H1 (cell line): ENCODE data around the gene ZNF454. TPM values are rescaled to one million over a fixed set of nuclear protein-coding genes. Genes with fewer than 3 reads are reported as not detected.

ENCODE experiments used
- CTCF ChIA-PET: fragments of 300-600 bp; sonication (Branson Sonifier 250); formaldehyde crosslinking; loops from one replicate; lab custom pipeline; 2021; ENCODE audit not compliant: partially characterized antibody; lab: Charles Lee
- POLR2A ChIA-PET: fragments of 300-600 bp; sonication (Branson Sonifier 250); formaldehyde crosslinking; loops from one replicate; lab custom pipeline; 2021; ENCODE audit warnings: inconsistent platforms; ENCODE audit not compliant: partially characterized antibody; lab: Charles Lee
- DNase-seq, 2 experiments: peaks; one replicate each; pipeline versions ENCODE4 v3.0.0 to v3.0.0-alpha.2; 2010 to 2022; ENCODE audit warnings: low spot score in 2 of 2, low read depth in 1 of 2, mixed read lengths in 1 of 2
- FAIRE-seq: peaks from 2 replicates; lab custom pipeline; 2011; peaks lifted over from hg19 to GRCh38; lab: Jason Lieb, UNC
- H2AFZ ChIP-seq: 2 replicates; pipeline ENCODE4 v1.8.1; 2012; ENCODE audit warnings: low read length, inconsistent platforms
- H2AK5ac ChIP-seq: 2 replicates; pipeline ENCODE4 v1.6.1; 2013; ENCODE audit warnings: low read depth, low read length
- H2BK120ac ChIP-seq: replicated peaks from 2 replicates; pipeline ENCODE3; 2013; ENCODE audit warnings: low read depth, low read length, inconsistent platforms
- H2BK12ac ChIP-seq: 2 replicates; pipeline ENCODE4 v1.6.1; 2013; ENCODE audit warnings: low read depth, low read length
- H2BK15ac ChIP-seq: 2 replicates; pipeline ENCODE4 v1.6.1; 2013; ENCODE audit warnings: low read length
- H2BK20ac ChIP-seq: 2 replicates; pipeline ENCODE4 v1.6.1; 2013; ENCODE audit warnings: low read length
- H2BK5ac ChIP-seq: 2 replicates; pipeline ENCODE4 v1.6.1; 2013; ENCODE audit warnings: low read depth, low read length
- H3K14ac ChIP-seq: 2 replicates; pipeline ENCODE4 v1.6.1; 2013; ENCODE audit warnings: inconsistent platforms; ENCODE audit not compliant: insufficient read length
- H3K18ac ChIP-seq: 2 replicates; pipeline ENCODE4 v1.6.1; 2013; ENCODE audit warnings: low read length; ENCODE audit errors: extremely low read depth
- H3K23ac ChIP-seq: 2 replicates; pipeline ENCODE4 v1.6.1; 2013; ENCODE audit warnings: inconsistent platforms; ENCODE audit not compliant: insufficient read length
- H3K23me2 ChIP-seq: 2 replicates; pipeline ENCODE4 v1.6.1; 2013; ENCODE audit warnings: low read depth, low read length
- H3K27ac ChIP-seq: 2 replicates; pipeline ENCODE4 v1.6.1; 2011; ENCODE audit warnings: low read depth, low read length, inconsistent platforms
- H3K27me3 ChIP-seq, 4 experiments: replicated peaks in 1 of 4; 1 replicate in 1 of 4; 2 replicates in 3 of 4; pipeline versions ENCODE4 v1.6.1 to v1.8.1; 2011 to 2013; ENCODE audit warnings: low read length in 3 of 4, mild to moderate bottlenecking in 3 of 4, inconsistent platforms in 2 of 4, mixed read lengths in 2 of 4, moderate library complexity in 1 of 4; ENCODE audit not compliant: control insufficient read depth in 3 of 4, insufficient read depth in 3 of 4; ENCODE audit errors: extremely low read depth in 1 of 4
- H3K36me3 ChIP-seq, 4 experiments: 2 replicates each; pipeline versions ENCODE4 v1.6.1 to v1.8.1; 2011 to 2013; ENCODE audit warnings: mild to moderate bottlenecking in 4 of 4, low read length in 3 of 4, moderate library complexity in 2 of 4, control low read depth in 1 of 4, inconsistent platforms in 1 of 4; ENCODE audit not compliant: insufficient read depth in 4 of 4, control insufficient read depth in 2 of 4
- H3K4ac ChIP-seq: replicated peaks from 2 replicates; pipeline ENCODE3; 2013; ENCODE audit warnings: low read length, low read depth, mixed read lengths, inconsistent platforms; ENCODE audit not compliant: insufficient read length
- H3K4me1 ChIP-seq, 4 experiments: replicated peaks in 1 of 4; 1 replicate in 1 of 4; 2 replicates in 3 of 4; pipeline versions ENCODE4 v1.6.1 to v1.8.1; 2011 to 2013; ENCODE audit warnings: low read length in 3 of 4, inconsistent platforms in 2 of 4, mixed read lengths in 1 of 4; ENCODE audit not compliant: insufficient read depth in 4 of 4, control insufficient read depth in 3 of 4
- H3K4me2 ChIP-seq, 2 experiments: 2 replicates each; pipeline versions ENCODE4 v1.6.1 to v1.8.1; 2011 to 2013; ENCODE audit warnings: low read depth in 2 of 2, low read length in 2 of 2, control low read depth in 1 of 2, inconsistent platforms in 1 of 2, mild to moderate bottlenecking in 1 of 2; ENCODE audit not compliant: insufficient read depth in 1 of 2
- H3K4me3 ChIP-seq, 4 experiments: fragments of 200-600, 300-600 bp in 1 of 4; sonication (generic), shearing (Covaris generic), sonication (Bioruptor Twin) in 1 of 4; 2 replicates each; pipeline versions ENCODE4 v1.5.1 to v1.8.1; 2011 to 2016; ENCODE audit warnings: low read length in 4 of 4, low read depth in 3 of 4, control low read depth in 2 of 4, inconsistent platforms in 2 of 4, mild to moderate bottlenecking in 2 of 4, mixed read lengths in 1 of 4, moderate library complexity in 1 of 4; ENCODE audit not compliant: insufficient read depth in 2 of 4; ENCODE audit errors: extremely low read depth in 1 of 4
- H3K56ac ChIP-seq: replicated peaks from 2 replicates; pipeline ENCODE3; 2013; ENCODE audit warnings: low read depth, mild to moderate bottlenecking, mixed read lengths, low read length, inconsistent platforms; ENCODE audit not compliant: insufficient read length
- H3K79me1 ChIP-seq: 2 replicates; pipeline ENCODE4 v1.6.1; 2013; ENCODE audit warnings: low read depth, low read length, control low read depth
- H3K79me2 ChIP-seq, 2 experiments: 2 replicates each; pipeline versions ENCODE4 v1.6.1 to v1.8.1; 2012 to 2013; ENCODE audit warnings: low read length in 2 of 2, mild to moderate bottlenecking in 2 of 2, inconsistent platforms in 1 of 2; ENCODE audit not compliant: insufficient read depth in 2 of 2, control insufficient read depth in 1 of 2
- H3K9ac ChIP-seq, 4 experiments: replicated peaks in 1 of 4; 1 replicate in 1 of 4; 2 replicates in 3 of 4; pipeline versions ENCODE4 v1.6.1 to v1.8.1; 2011 to 2013; ENCODE audit warnings: low read depth in 3 of 4, low read length in 3 of 4, control low read depth in 2 of 4, mild to moderate bottlenecking in 2 of 4, moderate library complexity in 2 of 4, inconsistent platforms in 1 of 4; ENCODE audit errors: extremely low read depth in 1 of 4
- H3K9me3 ChIP-seq, 2 experiments: 2 replicates each; pipeline versions ENCODE4 v1.6.1 to v1.8.1; 2012 to 2013; ENCODE audit warnings: mild to moderate bottlenecking in 2 of 2, moderate library complexity in 2 of 2, control low read depth in 1 of 2, inconsistent platforms in 1 of 2, low read depth in 1 of 2, low read length in 1 of 2, mixed read lengths in 1 of 2; ENCODE audit not compliant: insufficient read depth in 2 of 2
- H4K20me1 ChIP-seq, 2 experiments: replicated peaks in 1 of 2; 2 replicates each; pipeline versions ENCODE3 to v1.8.1; 2011 to 2013; ENCODE audit warnings: inconsistent platforms in 2 of 2, low read length in 2 of 2, mild to moderate bottlenecking in 1 of 2; ENCODE audit not compliant: insufficient read depth in 2 of 2, control insufficient read depth in 1 of 2
- H4K5ac ChIP-seq: 2 replicates; pipeline ENCODE4 v1.6.1; 2013; ENCODE audit warnings: low read length, low read depth, mixed read lengths, inconsistent platforms; ENCODE audit not compliant: insufficient read length
- H4K8ac ChIP-seq: 2 replicates; pipeline ENCODE4 v1.8.0; 2013; ENCODE audit warnings: mild to moderate bottlenecking, moderate library complexity, low read length, inconsistent platforms; ENCODE audit not compliant: insufficient read depth; ENCODE audit errors: extremely low read depth
- H4K91ac ChIP-seq: replicated peaks from 2 replicates; pipeline ENCODE3; 2013; ENCODE audit warnings: low read length, mixed read lengths, inconsistent platforms; ENCODE audit not compliant: insufficient read length
- CHD1 ChIP-seq: IDR thresholded peaks from 2 replicates; pipeline ENCODE4 v1.6.1; 2012; ENCODE audit warnings: low read depth, low read length, improper control_type of control experiment
- KDM4A ChIP-seq: IDR thresholded peaks from one replicate; pipeline ENCODE4 v1.7.1; 2012; ENCODE audit warnings: low read depth, mild to moderate bottlenecking, moderate library complexity, low read length, inconsistent platforms; ENCODE audit not compliant: severe bottlenecking
- WGBS, 2 experiments: shearing (Covaris generic) in 1 of 2; methylation state at CpG; one replicate each; pipeline versions ENCODE4 v1.1.6 to v1.1.7; 2013 to 2015; ENCODE audit warnings: low lambda C conversion rate in 2 of 2, mixed read lengths in 2 of 2, inconsistent platforms in 1 of 2, low coverage in 1 of 2, missing lambda C conversion rate in 1 of 2; ENCODE audit not compliant: insufficient replicate concordance in 2 of 2, insufficient coverage in 1 of 2, insufficient read length in 1 of 2; ENCODE audit errors: extremely low coverage in 1 of 2, missing lambda C conversion rate in 1 of 2; 5-methylcytosine and 5-hydroxymethylcytosine counted together
- polyA plus RNA-seq, 7 experiments: library from polyadenylated mRNA; depleted of rRNA in 3 of 7; stranded (reverse) in 5 of 7; unstranded in 2 of 7; fragments of >200 nt in 5 of 7; fragments of 200-250 nt in 2 of 7; gene quantifications; 1 replicate in 5 of 7; 2 replicates in 1 of 7; 4 replicates in 1 of 7; pipeline versions ENCODE4 v1.2.1 to v1.2.3, GENCODE V29; 2011 to 2013; ENCODE audit warnings: missing spikeins in 2 of 7, mixed read lengths in 2 of 7
- total RNA-seq: library from RNA; stranded (reverse); fragmentation: NEBNext Ultra II Directional; extraction: Animal tissue kit (Norgen Biotek cat#: 25700); gene quantifications from 2 replicates; pipeline ENCODE4 v1.2.1, GENCODE V29; 2021

Gene ZNF454
- total and polyA plus RNA-seq, 2 of the 8 experiments (the other 6 are each of a cell fraction or from before 2014, with no cell fraction given) = 0.33 to 1.2 TPM

DNA sequence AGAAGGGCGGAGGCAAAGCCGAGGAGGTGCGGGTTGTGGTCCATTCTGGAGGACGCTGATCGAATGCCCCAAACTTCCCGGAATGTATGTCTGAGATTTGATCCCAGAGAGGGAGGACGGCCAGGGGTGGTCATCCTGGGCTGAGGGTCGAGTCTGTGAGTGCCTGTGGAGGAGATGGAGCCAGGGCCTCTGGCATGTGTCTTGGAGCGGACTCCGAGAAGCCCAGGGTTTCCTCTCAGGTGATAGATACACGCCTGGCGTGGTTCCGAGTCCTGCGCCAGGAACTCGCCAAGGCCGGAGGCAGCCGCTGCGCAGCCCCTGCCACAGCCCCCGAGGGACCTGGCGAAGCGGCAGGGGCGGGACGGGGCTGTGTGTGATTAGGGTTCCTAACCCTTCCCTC lies 363 bp downstream of the ZNF454 start:
- Histone ChIP-seq H2BK5ac (no peak overlapping the region), H3K4me3 (peak overlapping the region; percentile 43 to 93 (median 55); a peak in 7 of 8 replicates), H3K9ac (peak overlapping the region in 2 of 4 experiments; percentile 30 to 64; a peak in 2 of 7 replicates), H2BK120ac (no peak overlapping the region), H3K27ac (no peak overlapping the region), H4K8ac (peak overlapping the region; percentile 91), H3K27me3 (no peaks in the 10 kb centered on the region; a peak in 2 of 7 replicates), H3K23me2 (peaks cover 6% of the 10 kb centered on the region; the same call in 1 of the 2 replicates), H3K18ac (no peak overlapping the region), H3K36me3 (peaks cover 0 to 6% (median 0%) of the 10 kb centered on the region in 4 experiments; a peak in 1 of 8 replicates), H4K20me1 (no peaks in the 10 kb centered on the region), H3K56ac (no peak overlapping the region), H3K79me1 (no peaks in the 10 kb centered on the region; the same call in 1 of the 2 replicates), H2BK12ac (no peak overlapping the region), H4K5ac (no peak overlapping the region), H2BK15ac (no peak overlapping the region), H3K4ac (no peak overlapping the region), H3K79me2 (no peaks in the 10 kb centered on the region), H4K91ac (no peak overlapping the region), H3K14ac (no peak overlapping the region), H3K4me2 (peak overlapping the region; percentile 57 to 90), H3K4me1 (no peaks in the 10 kb centered on the region; a peak in 1 of 7 replicates), H2AFZ (no peak overlapping the region; the same call in 1 of the 2 replicates), H2BK20ac (no peak overlapping the region), H3K23ac (no peak overlapping the region), H2AK5ac (no peak overlapping the region), H3K9me3 (peaks cover 77 to 91% of the 10 kb centered on the region in 2 experiments)
- DNase-seq (no peak), FAIRE-seq (no peak)
- CTCF ChIA-PET = no interaction called here
- POLR2A ChIA-PET = interaction anchor here (0.6 to 1.2 kb wide), 3 partner anchors 28 to 173 kb away, joined by 3 to 4 read pairs (median 3); no protein-coding TSS in a partner anchor
- WGBS, 2 experiments = 83% methylated on average over 21 of the region's 23 CpGs; no CpG with 5 or more reads in 1 of the 2 experiments
- TF ChIP-seq KDM4A (peak; percentile 39), CHD1 (no peak)
